Measurements from ENCODE around the gene CBX3. TPM values are rescaled to one million over a fixed set of nuclear protein-coding genes. Genes with fewer than 3 reads are reported as not detected.
A peak's percentile ranks its signal among the peaks of the same experiment; 100 is the strongest.

The CBX3 gene
- total and polyA plus RNA-seq, 2 of the 8 experiments (the other 6 are each of a cell fraction or from before 2014, with no cell fraction given): 71.3 to 258 TPM

DNA sequence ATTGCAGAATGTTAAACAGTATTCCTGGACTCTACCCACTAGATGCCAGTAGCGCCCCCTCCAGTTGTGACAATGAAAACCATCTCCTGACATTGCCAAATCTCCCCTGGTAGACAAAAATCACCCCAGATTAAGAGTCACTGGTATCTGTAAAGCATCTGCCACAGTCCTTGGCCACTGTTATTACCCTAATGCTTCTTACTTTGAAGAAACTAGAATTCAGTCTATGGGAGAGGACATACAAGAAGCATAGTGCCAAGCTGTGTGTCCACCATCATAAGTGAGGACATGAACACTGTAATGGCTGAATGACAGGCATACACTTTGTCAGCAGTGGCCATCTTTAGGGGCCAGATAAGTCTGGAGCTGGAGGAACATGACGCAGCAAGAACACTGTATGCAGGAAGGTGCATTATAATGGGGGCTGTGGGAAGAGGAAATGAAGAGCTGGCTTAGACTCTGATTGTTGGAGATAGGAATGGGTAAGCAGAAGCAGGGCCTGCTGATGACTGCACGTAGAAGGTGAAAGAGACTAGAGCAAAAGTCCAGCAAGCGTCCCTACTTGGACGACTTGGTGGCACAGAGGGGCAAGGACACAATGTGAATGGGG is 32.5 kb downstream of the CBX3 start:
- ChIA-PET POLR2A (ENCODE audit: partially characterized antibody) (interaction anchor here (0.9 to 1.8 kb wide), 3 partner anchors 31 to 46 kb away, joined by 3 to 5 read pairs (median 4); no protein-coding TSS in a partner anchor), CTCF (ENCODE audit: partially characterized antibody) (interaction anchor here (0.6 to 1.8 kb wide), 3 partner anchors 17 to 155 kb away, joined by 3 read pairs; no protein-coding TSS in a partner anchor)
- 0 out of 2 replicates have a peak overlapping the region, but pooled peaks have one; percentile 19 for H2AFZ ChIP-seq (ENCODE audit: low read length)
- WGBS, 2 experiments (ENCODE audit: extremely low coverage in 1 of 2, insufficient coverage in 1 of 2, insufficient read length in 1 of 2, insufficient replicate concordance in 2 of 2, low coverage in 1 of 2, low lambda C conversion rate in 2 of 2, missing lambda C conversion rate in 1 of 2): 83% methylated on average over 5 of the region's 5 CpGs; no CpG with 5 or more reads in 1 of the 2 experiments
- H3K56ac ChIP-seq (replicated peaks; ENCODE audit: insufficient read length, low read depth, low read length): no peak overlapping the region
- no peak overlapping the region for H4K8ac ChIP-seq (ENCODE audit: extremely low read depth, insufficient read depth, low read length)
- no peak overlapping the region for H3K27ac ChIP-seq (ENCODE audit: low read depth, low read length)
- H4K5ac ChIP-seq (ENCODE audit: insufficient read length, low read depth, low read length): no peak overlapping the region
- H3K36me3 ChIP-seq (ENCODE audit: control insufficient read depth in 2 of 4, insufficient read depth in 4 of 4, low read length in 3 of 4): no peaks in the 10 kb centered on the region
- H3K4ac ChIP-seq (replicated peaks; ENCODE audit: insufficient read length, low read depth, low read length): no peak overlapping the region
- H3K4me3 ChIP-seq (ENCODE audit: extremely low read depth in 1 of 4, insufficient read depth in 2 of 4, low read depth in 3 of 4, low read length in 4 of 4): no peak overlapping the region
- H2BK120ac ChIP-seq (replicated peaks; ENCODE audit: low read depth, low read length): no peak overlapping the region
- H4K20me1 ChIP-seq (replicated peaks in 1 of 2; ENCODE audit: control insufficient read depth in 1 of 2, insufficient read depth in 2 of 2, low read length in 2 of 2): no peaks in the 10 kb centered on the region
- no peak overlapping the region for H3K18ac ChIP-seq (ENCODE audit: extremely low read depth, low read length)
- no peak overlapping the region for H3K9ac ChIP-seq (replicated peaks in 1 of 4; ENCODE audit: extremely low read depth in 1 of 4, low read depth in 3 of 4, low read length in 3 of 4)
- no peak overlapping the region for H3K4me2 ChIP-seq (ENCODE audit: insufficient read depth in 1 of 2, low read depth in 2 of 2, low read length in 2 of 2)
- H3K27me3 ChIP-seq (replicated peaks in 1 of 4; ENCODE audit: control insufficient read depth in 3 of 4, extremely low read depth in 1 of 4, insufficient read depth in 3 of 4, low read length in 3 of 4): no peaks in the 10 kb centered on the region
- no peaks in the 10 kb centered on the region for H3K4me1 ChIP-seq (replicated peaks in 1 of 4; ENCODE audit: control insufficient read depth in 3 of 4, insufficient read depth in 4 of 4, low read length in 3 of 4)
- peak in 1 of 2 experiments; percentile 15; a peak in 1 of 4 replicates for TF ChIP-seq RAD21 (IDR thresholded peaks at IDR 0.05 in 1 of 2, conservative IDR thresholded peaks at IDR 0.05 in 1 of 2; ENCODE audit: low read depth in 2 of 2, low read length in 2 of 2)
- no peak for TF ChIP-seq BACH1 (IDR thresholded peaks at IDR 0.05; ENCODE audit: low read length)
- H2BK5ac ChIP-seq (ENCODE audit: low read depth, low read length): no peak overlapping the region
- no peak overlapping the region for H3K23ac ChIP-seq (ENCODE audit: insufficient read length)
- H3K14ac ChIP-seq (ENCODE audit: insufficient read length): no peak overlapping the region
- no peak for FAIRE-seq
- H4K91ac ChIP-seq (replicated peaks; ENCODE audit: insufficient read length, low read length): no peak overlapping the region
- no peaks in the 10 kb centered on the region for H3K9me3 ChIP-seq (ENCODE audit: insufficient read depth in 2 of 2, low read depth in 1 of 2, low read length in 1 of 2)
- H2BK12ac ChIP-seq (ENCODE audit: low read depth, low read length): no peak overlapping the region
- H3K23me2 ChIP-seq (ENCODE audit: low read depth, low read length): no peaks in the 10 kb centered on the region
- H2BK20ac ChIP-seq (ENCODE audit: low read length): no peak overlapping the region
- H3K79me2 ChIP-seq (ENCODE audit: control insufficient read depth in 1 of 2, insufficient read depth in 2 of 2, low read length in 2 of 2): no peaks in the 10 kb centered on the region
- DNase-seq (ENCODE audit: low read depth in 1 of 2, low spot score in 2 of 2): no peak
- no peak overlapping the region for H2BK15ac ChIP-seq (ENCODE audit: low read length)
- H3K79me1 ChIP-seq (ENCODE audit: low read depth, low read length): no peaks in the 10 kb centered on the region
- no peak overlapping the region for H2AK5ac ChIP-seq (ENCODE audit: low read depth, low read length)

Data from H1 (cell line).